LHCN-M2 (cell line): Measurements from ENCODE around the gene AMD1. TPM values are rescaled to one million over a fixed set of nuclear protein-coding genes. Genes with fewer than 3 reads are reported as not detected.

Source experiments
- DNase-seq: peaks from one replicate; pipeline ENCODE4 v3.0.0-alpha.2; 2012; ENCODE audit warnings: low read depth
- total RNA-seq: library from RNA; depleted of rRNA; stranded (reverse); fragments of >200 nt; gene quantifications from 2 replicates; pipeline ENCODE4 v1.2.3, GENCODE V29; 2014; rRNA removed

Gene AMD1
- total RNA-seq, 1 experiment from 2014 or later: 132 TPM

DNA sequence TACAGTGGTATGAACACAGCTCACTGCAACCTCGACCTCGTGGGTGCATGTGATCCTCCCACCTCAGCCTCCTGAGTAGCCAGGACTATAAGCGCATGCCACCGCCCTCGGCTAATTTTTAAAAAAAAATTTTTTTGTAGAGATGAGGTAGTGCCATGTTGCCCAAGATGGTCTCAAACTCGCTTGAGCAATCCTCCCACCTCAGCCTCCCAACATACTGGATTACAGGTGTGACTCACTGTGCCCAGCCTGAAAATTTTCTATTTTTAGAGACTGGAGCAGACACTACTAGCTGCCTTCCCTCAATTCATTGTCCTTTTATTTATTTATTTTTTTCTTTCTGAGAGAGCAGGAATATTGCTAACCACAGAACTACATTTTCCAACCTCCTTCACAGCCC lies 63.6 kb downstream of the AMD1 start:
- DNase-seq: peak; percentile 52

DNA sequence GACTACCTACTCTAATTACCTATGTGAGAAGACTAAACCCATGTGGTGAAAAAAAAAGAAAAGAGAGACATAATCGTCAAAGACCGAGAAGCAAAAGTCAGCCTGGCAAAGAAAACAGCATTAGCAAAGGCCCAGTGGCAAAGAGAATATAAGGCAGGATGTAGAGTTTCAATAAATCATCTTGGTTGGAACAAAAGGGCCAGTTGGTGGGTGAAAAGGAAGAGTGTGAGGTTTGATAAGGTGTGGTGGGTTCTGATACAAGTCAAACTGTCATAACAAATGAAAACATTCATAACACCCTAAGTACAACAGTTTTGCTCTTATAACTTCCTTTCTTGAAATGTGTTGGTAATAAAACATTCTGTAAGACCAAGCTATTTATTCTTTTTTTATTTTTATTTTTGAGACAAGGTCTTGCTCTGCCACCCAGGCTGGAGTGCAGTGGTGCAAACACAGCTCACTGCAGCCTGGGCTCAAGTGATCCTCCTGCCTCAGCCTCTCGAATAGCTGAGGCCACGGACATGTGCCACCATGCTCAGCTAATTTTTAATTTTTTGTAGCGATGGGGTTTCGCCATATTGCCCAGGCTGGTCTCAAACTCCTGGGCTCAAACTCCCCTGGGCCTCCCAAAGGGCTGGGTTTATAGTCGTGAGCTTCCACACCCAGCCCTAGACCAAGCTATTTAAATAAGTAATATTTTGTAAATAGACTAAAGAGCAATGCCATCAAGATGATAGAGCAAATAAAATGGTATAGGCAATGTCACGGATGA lies 65.0 kb downstream of the AMD1 start:
- DNase-seq: no peak

DNA sequence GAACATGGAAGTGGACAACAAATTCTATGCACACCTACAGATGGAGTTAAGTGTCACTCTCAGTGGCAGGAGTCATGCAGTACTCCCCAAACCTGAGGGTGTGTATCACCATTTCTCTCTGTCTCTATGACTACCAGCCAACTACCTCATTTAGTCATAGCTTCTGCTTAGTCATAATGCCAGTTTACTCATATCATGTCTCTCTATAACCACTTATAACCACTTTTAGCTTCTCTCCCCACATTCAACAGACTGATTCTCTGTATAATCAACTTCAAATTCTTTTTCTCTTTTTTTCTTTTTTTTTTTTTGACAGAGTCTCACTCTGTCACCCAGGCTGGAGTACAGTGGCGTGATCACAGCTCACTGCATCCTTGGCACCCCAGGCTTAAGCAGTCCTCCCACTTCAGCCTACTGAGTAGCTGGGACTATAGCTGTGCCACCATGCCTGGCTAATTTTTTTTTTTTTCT lies 70.1 kb downstream of the AMD1 start:
- DNase-seq: peak; percentile 96

Other genes starting within 250 kb of the AMD1 start
- gene CDK19, start 59.3 kb upstream of the AMD1 start, total RNA-seq: 13.7 and 18.2 TPM in 2 replicates
- 126 and 149 TPM in 2 replicates for gene GTF3C6, start 83.9 kb downstream of the AMD1 start, total RNA-seq
- 69.8 and 81.0 TPM in 2 replicates for gene RPF2, start 107.3 kb downstream of the AMD1 start, total RNA-seq
- under 0.01 and 0.63 TPM in 2 replicates for gene SLC16A10, start 212.7 kb downstream of the AMD1 start, total RNA-seq